K562 (cell line): ENCODE measurements around the gene CEP131. TPM values are rescaled to one million over a fixed set of nuclear protein-coding genes. Genes with fewer than 3 reads are reported as not detected.

Experiments
- ELF1 ChIP-seq: fragments of 200-800 bp; sonication (Bioruptor generic); IDR thresholded peaks from 2 replicates; pipeline ENCODE4 v1.6.1; 2016; ENCODE audit warnings: missing genetic modification characterization, missing compliant biosample characterization
- KAT8 ChIP-seq: fragments of 450-650 bp; IDR thresholded peaks from 2 replicates; pipeline ENCODE4 v1.6.1; 2016; ENCODE audit warnings: low read depth, mild to moderate bottlenecking
- LEF1 ChIP-seq: fragments of 450-650 bp; IDR thresholded peaks from 2 replicates; pipeline ENCODE4 v1.6.1; 2016; ENCODE audit warnings: mild to moderate bottlenecking
- MAZ ChIP-seq, 2 experiments: fragments of 450-650 bp in 1 of 2; sonication (generic) in 1 of 2; formaldehyde crosslinking; IDR thresholded peaks in 1 of 2; conservative IDR thresholded peaks in 1 of 2; 2 replicates each; pipeline versions ENCODE4 v1.4.0 to v1.5.0; 2020; ENCODE audit warnings: mild to moderate bottlenecking in 1 of 2, missing genetic modification reagents in 1 of 2
- MITF ChIP-seq: IDR thresholded peaks from 2 replicates; pipeline ENCODE4 v1.6.1; 2014; ENCODE audit warnings: antibody characterized with exemption
- OTX1 ChIP-seq: fragments of 450-650 bp; formaldehyde crosslinking; IDR thresholded peaks from 2 replicates; pipeline ENCODE4 v1.4.0; 2022; ENCODE audit warnings: mild to moderate bottlenecking
- PTRF ChIP-seq: fragments of 450-650 bp; IDR thresholded peaks from 2 replicates; pipeline ENCODE4 v1.6.1; 2016; ENCODE audit warnings: mild to moderate bottlenecking, missing genetic modification characterization, missing compliant biosample characterization
- ZNF445 ChIP-seq: fragments of 250-450 bp; sonication (Bioruptor Pico); IDR thresholded peaks from 2 replicates; pipeline ENCODE4 v1.4.0; 2020; ENCODE audit warnings: low read depth, mild to moderate bottlenecking, moderate library complexity
- ZNF639 ChIP-seq, 2 experiments: fragments of 200-800 bp in 1 of 2; sonication (Bioruptor generic) in 1 of 2; sonication (generic) in 1 of 2; formaldehyde crosslinking in 1 of 2; IDR thresholded peaks in 1 of 2; conservative IDR thresholded peaks in 1 of 2; 2 replicates each; pipeline versions ENCODE4 v1.5.0 to v1.6.1; 2016 to 2020; ENCODE audit warnings: missing compliant biosample characterization in 1 of 2, missing genetic modification characterization in 1 of 2, missing genetic modification reagents in 1 of 2
- polyA plus RNA-seq, 8 experiments: library from polyadenylated mRNA; depleted of rRNA in 4 of 8; stranded (reverse) in 5 of 8; unstranded in 3 of 8; fragments of >200 nt; fragmentation: Nextera tagmentation in 2 of 8; fragmentation: Illumina TruSeq in 1 of 8; extraction: Ambion mirVana in 2 of 8; extraction: Trizol in 1 of 8; gene quantifications; 2 replicates each; pipeline versions ENCODE4 v1.2.1 to v1.2.3, GENCODE V29; 2011 to 2014; ENCODE audit warnings: inconsistent platforms in 1 of 8, missing spikeins in 1 of 8
- total RNA-seq, 7 experiments: library from RNA; depleted of rRNA in 6 of 7; stranded (reverse); fragments of >200 nt in 6 of 7; fragmentation: Illumina TruSeq in 2 of 7; extraction: Trizol in 2 of 7; gene quantifications; 2 replicates each; pipeline versions ENCODE4 v1.2.1 to v1.2.3, GENCODE V29; 2011 to 2021; ENCODE audit warnings: low replicate concordance in 1 of 7
- TF ChIP-seq, protein P1 (sequence below): fragments of 250-450 bp; sonication (Bioruptor Pico); IDR thresholded peaks from 2 replicates; pipeline ENCODE4 v1.4.0; 2020
- TF ChIP-seq, protein P2 (sequence below): fragments of 450-650 bp; IDR thresholded peaks from 2 replicates; pipeline ENCODE4 v1.6.1; 2016; ENCODE audit warnings: low read depth
- TF ChIP-seq, protein P3 (sequence below): fragments of 450-650 bp; formaldehyde crosslinking; conservative IDR thresholded peaks from 2 replicates; pipeline ENCODE4 v1.4.0; 2022; ENCODE audit warnings: mild to moderate bottlenecking, missing genetic modification characterization

The CEP131 gene
- total and polyA plus RNA-seq, 9 of the 15 experiments (the other 6 are each of a cell fraction or from before 2014, with no cell fraction given) = 0.24 to 21.2 (median 2.3) TPM

- TF ChIP-seq ZNF639 (CRISPR knock-in tag; conservative IDR thresholded peaks at IDR 0.05 in 1 of 2, IDR thresholded peaks at IDR 0.05 in 1 of 2) = peak in 1 of 2 experiments; percentile 72; a peak in 2 of 4 replicates
- TF ChIP-seq OTX1 = no peak
- TF ChIP-seq MAZ (CRISPR knock-in tag; conservative IDR thresholded peaks at IDR 0.05 in 1 of 2, IDR thresholded peaks at IDR 0.05 in 1 of 2) = peak in 1 of 2 experiments; percentile 10; a peak in 3 of 4 replicates
- TF ChIP-seq, protein P1, sequence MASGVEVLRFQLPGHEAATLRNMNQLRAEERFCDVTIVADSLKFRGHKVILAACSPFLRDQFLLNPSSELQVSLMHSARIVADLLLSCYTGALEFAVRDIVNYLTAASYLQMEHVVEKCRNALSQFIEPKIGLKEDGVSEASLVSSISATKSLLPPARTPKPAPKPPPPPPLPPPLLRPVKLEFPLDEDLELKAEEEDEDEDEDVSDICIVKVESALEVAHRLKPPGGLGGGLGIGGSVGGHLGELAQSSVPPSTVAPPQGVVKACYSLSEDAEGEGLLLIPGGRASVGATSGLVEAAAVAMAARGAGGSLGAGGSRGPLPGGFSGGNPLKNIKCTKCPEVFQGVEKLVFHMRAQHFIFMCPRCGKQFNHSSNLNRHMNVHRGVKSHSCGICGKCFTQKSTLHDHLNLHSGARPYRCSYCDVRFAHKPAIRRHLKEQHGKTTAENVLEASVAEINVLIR (CRISPR knock-in tag) = no peak; the same call in 1 of the 2 replicates
- peak; percentile 100 for TF ChIP-seq ELF1 (tag)
- TF ChIP-seq, protein P2, sequence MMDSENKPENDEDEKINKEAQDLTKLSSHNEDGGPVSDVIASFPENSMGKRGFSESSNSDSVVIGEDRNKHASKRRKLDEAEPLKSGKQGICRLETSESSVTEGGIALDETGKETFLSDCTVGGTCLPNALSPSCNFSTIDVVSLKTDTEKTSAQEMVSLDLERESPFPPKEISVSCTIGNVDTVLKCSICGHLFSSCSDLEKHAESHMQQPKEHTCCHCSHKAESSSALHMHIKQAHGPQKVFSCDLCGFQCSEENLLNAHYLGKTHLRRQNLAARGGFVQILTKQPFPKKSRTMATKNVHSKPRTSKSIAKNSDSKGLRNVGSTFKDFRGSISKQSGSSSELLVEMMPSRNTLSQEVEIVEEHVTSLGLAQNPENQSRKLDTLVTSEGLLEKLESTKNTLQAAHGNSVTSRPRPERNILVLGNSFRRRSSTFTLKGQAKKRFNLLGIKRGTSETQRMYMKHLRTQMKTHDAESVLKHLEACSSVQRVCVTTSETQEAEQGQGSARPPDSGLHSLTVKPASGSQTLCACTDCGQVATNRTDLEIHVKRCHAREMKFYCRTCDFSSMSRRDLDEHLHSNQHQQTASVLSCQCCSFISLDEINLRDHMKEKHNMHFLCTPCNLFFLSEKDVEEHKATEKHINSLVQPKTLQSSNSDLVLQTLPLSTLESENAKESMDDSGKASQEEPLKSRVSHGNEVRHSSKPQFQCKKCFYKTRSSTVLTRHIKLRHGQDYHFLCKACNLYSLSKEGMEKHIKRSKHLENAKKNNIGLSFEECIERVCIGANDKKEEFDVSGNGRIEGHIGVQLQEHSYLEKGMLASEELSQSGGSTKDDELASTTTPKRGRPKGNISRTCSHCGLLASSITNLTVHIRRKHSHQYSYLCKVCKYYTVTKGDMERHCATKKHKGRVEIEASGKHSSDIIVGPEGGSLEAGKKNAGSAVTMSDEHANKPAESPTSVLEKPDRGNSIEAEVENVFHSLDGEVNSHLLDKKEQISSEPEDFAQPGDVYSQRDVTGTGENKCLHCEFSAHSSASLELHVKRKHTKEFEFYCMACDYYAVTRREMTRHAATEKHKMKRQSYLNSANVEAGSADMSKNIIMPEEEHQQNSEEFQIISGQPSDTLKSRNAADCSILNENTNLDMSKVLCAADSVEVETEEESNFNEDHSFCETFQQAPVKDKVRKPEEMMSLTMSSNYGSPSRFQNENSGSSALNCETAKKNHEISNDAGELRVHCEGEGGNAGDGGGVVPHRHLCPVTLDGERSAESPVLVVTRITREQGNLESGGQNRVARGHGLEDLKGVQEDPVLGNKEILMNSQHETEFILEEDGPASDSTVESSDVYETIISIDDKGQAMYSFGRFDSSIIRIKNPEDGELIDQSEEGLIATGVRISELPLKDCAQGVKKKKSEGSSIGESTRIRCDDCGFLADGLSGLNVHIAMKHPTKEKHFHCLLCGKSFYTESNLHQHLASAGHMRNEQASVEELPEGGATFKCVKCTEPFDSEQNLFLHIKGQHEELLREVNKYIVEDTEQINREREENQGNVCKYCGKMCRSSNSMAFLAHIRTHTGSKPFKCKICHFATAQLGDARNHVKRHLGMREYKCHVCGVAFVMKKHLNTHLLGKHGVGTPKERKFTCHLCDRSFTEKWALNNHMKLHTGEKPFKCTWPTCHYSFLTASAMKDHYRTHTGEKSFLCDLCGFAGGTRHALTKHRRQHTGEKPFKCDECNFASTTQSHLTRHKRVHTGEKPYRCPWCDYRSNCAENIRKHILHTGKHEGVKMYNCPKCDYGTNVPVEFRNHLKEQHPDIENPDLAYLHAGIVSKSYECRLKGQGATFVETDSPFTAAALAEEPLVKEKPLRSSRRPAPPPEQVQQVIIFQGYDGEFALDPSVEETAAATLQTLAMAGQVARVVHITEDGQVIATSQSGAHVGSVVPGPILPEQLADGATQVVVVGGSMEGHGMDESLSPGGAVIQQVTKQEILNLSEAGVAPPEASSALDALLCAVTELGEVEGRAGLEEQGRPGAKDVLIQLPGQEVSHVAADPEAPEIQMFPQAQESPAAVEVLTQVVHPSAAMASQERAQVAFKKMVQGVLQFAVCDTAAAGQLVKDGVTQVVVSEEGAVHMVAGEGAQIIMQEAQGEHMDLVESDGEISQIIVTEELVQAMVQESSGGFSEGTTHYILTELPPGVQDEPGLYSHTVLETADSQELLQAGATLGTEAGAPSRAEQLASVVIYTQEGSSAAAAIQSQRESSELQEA = no peak
- TF ChIP-seq KAT8 = no peak
- TF ChIP-seq MITF = no peak
- TF ChIP-seq PTRF (tag) = no peak
- TF ChIP-seq LEF1 = peak; percentile 79
- no peak for TF ChIP-seq ZNF445 (CRISPR knock-in tag)
- TF ChIP-seq, protein P3, sequence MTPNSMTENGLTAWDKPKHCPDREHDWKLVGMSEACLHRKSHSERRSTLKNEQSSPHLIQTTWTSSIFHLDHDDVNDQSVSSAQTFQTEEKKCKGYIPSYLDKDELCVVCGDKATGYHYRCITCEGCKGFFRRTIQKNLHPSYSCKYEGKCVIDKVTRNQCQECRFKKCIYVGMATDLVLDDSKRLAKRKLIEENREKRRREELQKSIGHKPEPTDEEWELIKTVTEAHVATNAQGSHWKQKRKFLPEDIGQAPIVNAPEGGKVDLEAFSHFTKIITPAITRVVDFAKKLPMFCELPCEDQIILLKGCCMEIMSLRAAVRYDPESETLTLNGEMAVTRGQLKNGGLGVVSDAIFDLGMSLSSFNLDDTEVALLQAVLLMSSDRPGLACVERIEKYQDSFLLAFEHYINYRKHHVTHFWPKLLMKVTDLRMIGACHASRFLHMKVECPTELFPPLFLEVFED = no peak
Measured at GRCh38 chr17:81238815-81239713, 16.3 kb upstream of the CEP131 start, which contains the start of the genes NDUFAF8 and TEPSIN (continued).
